IPS-NIHi11 (cell line): ENCODE results near the gene POLA2.
A peak's percentile ranks its signal among the peaks of the same experiment; 100 is the strongest.
"Not testable (repeated sequence)": the region's sequence is repeated elsewhere in the genome, so short reads cannot be mapped to it uniquely, and the experiment has no call there.

Experiments
- DNase-seq: peaks from one replicate; pipeline ENCODE4 v3.0.0; 2012; ENCODE audit warnings: mixed read lengths, low spot score

POLA2 gene

GRCh38 chr11:65261591-65262380, at the start of gene POLA2:
POLA2 (plus strand) TSS chr11:65261962; CDS start chr11:65262293, 331 bp downstream.
- DNase-seq, result peak; percentile 99

- DNase-seq, result peak; percentile 37
These were observed 49.4 kb upstream of the POLA2 start for GRCh38 chr11:65212226-65212801.

GRCh38 chr11:65213322-65214211, 48.2 kb upstream of the POLA2 start:
- peak; percentile 73 for DNase-seq

- no peak for DNase-seq
These were observed 47.4 kb upstream of the POLA2 start for GRCh38 chr11:65214212-65214845.

GRCh38 chr11:65215441-65216076, 46.2 kb upstream of the POLA2 start:
- no peak for DNase-seq

- DNase-seq, result no peak
These were observed 44.9 kb upstream of the POLA2 start for GRCh38 chr11:65216830-65217229.

GRCh38 chr11:65217441-65218423, 44.0 kb upstream of the POLA2 start:
- no peak for DNase-seq

- DNase-seq, result no peak
These were observed 43.3 kb upstream of the POLA2 start for GRCh38 chr11:65218446-65218845.

- DNase-seq, result no peak
These were observed 41.9 kb upstream of the POLA2 start for GRCh38 chr11:65219930-65220213.

GRCh38 chr11:65221026-65221425, 40.7 kb upstream of the POLA2 start:
- DNase-seq, result no peak

- DNase-seq, result no peak
These were observed 38.8 kb upstream of the POLA2 start for GRCh38 chr11:65223011-65223410.

- DNase-seq, result peak; percentile 37
These were observed 36.9 kb upstream of the POLA2 start for GRCh38 chr11:65224930-65225278.

GRCh38 chr11:65225279-65226102, 36.3 kb upstream of the POLA2 start:
- peak; percentile 80 for DNase-seq

GRCh38 chr11:65226103-65226442, 35.7 kb upstream of the POLA2 start:
- DNase-seq, result no peak

- DNase-seq, result no peak
These were observed 33.9 kb upstream of the POLA2 start for GRCh38 chr11:65227879-65228278.

GRCh38 chr11:65236194-65237059, 25.3 kb upstream of the POLA2 start:
- no peak for DNase-seq

- DNase-seq, result not testable (repeated sequence)
These were observed 23.5 kb upstream of the POLA2 start for GRCh38 chr11:65238302-65238701.

GRCh38 chr11:65241134-65241533, 20.6 kb upstream of the POLA2 start:
- no peak for DNase-seq

GRCh38 chr11:65241692-65242091, 20.1 kb upstream of the POLA2 start:
- DNase-seq, result no peak
